Right lobe of liver (tissue), 6 donors: ENCODE results near the gene MRPL58. TPM values are rescaled to one million over a fixed set of nuclear protein-coding genes. Genes with fewer than 3 reads are reported as not detected.
"Not testable (repeated sequence)": the region's sequence is repeated elsewhere in the genome, so short reads cannot be mapped to it uniquely, and the experiment has no call there.

Source experiments
- ATAC-seq, 4 donors: fragments of 200-7000 bp; cut with Tn5 transposase; one replicate each; pipeline ENCODE4 v1.9.1; 2020; ENCODE audit warnings: mild to moderate bottlenecking in 4 of 4, moderate library complexity in 4 of 4
- DNase-seq, 3 donors: peaks; one replicate each; pipeline ENCODE4 v3.0.0-alpha.2; 2020
- H3K27ac ChIP-seq, 3 donors: fragments of 200-600 bp; one replicate each; pipeline ENCODE4 v1.8.0; 2022
- H3K27me3 ChIP-seq, 2 donors: fragments of 200-600 bp; one replicate each; pipeline ENCODE4 v1.8.0; 2022
- H3K36me3 ChIP-seq, 4 donors: fragments of 200-600 bp; sonication (generic) in 1 of 4; one replicate each; pipeline versions ENCODE4 v1.5.1 to v1.8.0; 2017 to 2022; ENCODE audit warnings: control low read depth in 1 of 4
- H3K4me1 ChIP-seq, 4 donors: fragments of 200-600 bp; sonication (generic) in 1 of 4; one replicate each; pipeline versions ENCODE4 v1.5.1 to v1.8.0; 2017 to 2022; ENCODE audit warnings: control low read depth in 1 of 4
- H3K4me3 ChIP-seq, 3 donors: fragments of 200-600 bp; one replicate each; pipeline ENCODE4 v1.8.0; 2022
- H3K9me3 ChIP-seq, 4 donors: fragments of 200-600 bp; sonication (generic) in 1 of 4; one replicate each; pipeline versions ENCODE4 v1.5.1 to v1.8.0; 2017 to 2022; ENCODE audit warnings: control low read depth in 1 of 4
- CTCF ChIP-seq, 4 donors: fragments of 200-600 bp in 3 of 4; fragments of 450-650 bp in 1 of 4; IDR thresholded peaks; one replicate each; pipeline versions ENCODE4 v1.5.1 to v1.8.0; 2016 to 2022; ENCODE audit warnings: antibody characterized with exemption in 4 of 4, mild to moderate bottlenecking in 2 of 4
- POLR2A ChIP-seq: fragments of 450-650 bp; IDR thresholded peaks from one replicate; pipeline ENCODE4 v1.6.1; 2017; ENCODE audit warnings: antibody characterized with exemption, mild to moderate bottlenecking
- WGBS: methylation state at CpG from one replicate; pipeline ENCODE4 v1.1.6; 2018; ENCODE audit warnings: low coverage, low lambda C conversion rate; ENCODE audit not compliant: insufficient coverage; ENCODE audit errors: missing lambda C conversion rate; 5-methylcytosine and 5-hydroxymethylcytosine counted together
- intact Hi-C, 2 donors: fragments of 100-400 bp; cut with DNase I; formaldehyde crosslinking; loops; one replicate each; pipeline versions ENCODE4 v1.11.2 to v1.14.1; 2022
- total RNA-seq, 6 experiments: library from RNA; depleted of rRNA in 2 of 6; stranded (reverse); fragments of >200 nt in 2 of 6; fragmentation: NEBNext Ultra II Directional in 3 of 6; extraction: Animal tissue kit (Norgen Biotek cat#: 25700) in 3 of 6; gene quantifications; one replicate each; pipeline versions ENCODE4 v1.1.0 to v1.2.4, GENCODE V29; 2016 to 2023
- donor health status: DM: no; HTN: yes; CAD: no.
- donor health status: DM: no; HTN: no; CAD: no.
- donor health status: DM: no; HTN: no; CAD: no.
- donor health status: DM: no; HTN: yes; CAD: no.
- donor health status: DM: no; HTN: yes; CAD: no.

MRPL58 gene
- total RNA-seq, 6 experiments from 2014 or later, result 23.7 to 112 (median 28.1) TPM

- Histone ChIP-seq H3K27me3 (no peaks in the 10 kb centered on the region), H3K4me1 (peaks cover 0 to 16% (median 7%) of the 10 kb centered on the region in 4 donors), H3K4me3 (peak overlapping the region; percentile 66 to 71 (median 68)), H3K36me3 (peaks cover 5 to 11% (median 8%) of the 10 kb centered on the region in 4 donors), H3K27ac (peak overlapping the region; percentile 61 to 78 (median 76)), H3K9me3 (no peaks in the 10 kb centered on the region)
- TF ChIP-seq POLR2A, result no peak
- no peak for TF ChIP-seq CTCF (IDR thresholded peaks at IDR 0.05)
- intact Hi-C loops, result no loop called here
- ATAC-seq (peak; percentile 72 to 79 (median 72)), DNase-seq (peak; percentile 83 to 88 (median 85))
- 0% methylated on average over 17 of the region's 43 CpGs for WGBS
Measured at GRCh38 chr17:75034236-75034908, 21.9 kb downstream of the MRPL58 start.

GRCh38 chr17:75036643-75037268, 24.3 kb downstream of the MRPL58 start:
- H3K27ac ChIP-seq, result peak overlapping the region in 1 of 3 donors; percentile 6
- H3K27me3 ChIP-seq, result no peaks in the 10 kb centered on the region
- H3K4me1 ChIP-seq, result peaks cover 0 to 16% (median 7%) of the 10 kb centered on the region in 4 donors
- H3K4me3 ChIP-seq, result no peak overlapping the region
- no peaks in the 10 kb centered on the region for H3K9me3 ChIP-seq
- peak in 3 of 4 donors; percentile 3 to 6 (median 4) for ATAC-seq
- H3K36me3 ChIP-seq, result peaks cover 6 to 35% (median 15%) of the 10 kb centered on the region in 4 donors
- TF ChIP-seq POLR2A (no peak), CTCF (IDR thresholded peaks at IDR 0.05) (no peak)
- DNase-seq, result peak; percentile 77 to 84 (median 78)
- intact Hi-C loops, result no loop called here
- 75% methylated on average over 22 of the region's 27 CpGs for WGBS

- H3K4me3 ChIP-seq, result no peak overlapping the region
- intact Hi-C loops, result no loop called here
- DNase-seq (no peak), ATAC-seq (no peak)
- 71% methylated on average over 3 of the region's 5 CpGs for WGBS
- peaks cover 6 to 40% (median 18%) of the 10 kb centered on the region in 4 donors for H3K36me3 ChIP-seq
- no peaks in the 10 kb centered on the region for H3K27me3 ChIP-seq
- H3K9me3 ChIP-seq, result no peaks in the 10 kb centered on the region
- TF ChIP-seq POLR2A, result no peak
- no peak for TF ChIP-seq CTCF (IDR thresholded peaks at IDR 0.05)
- no peak overlapping the region for H3K27ac ChIP-seq
- peaks cover 0 to 8% (median 0%) of the 10 kb centered on the region in 4 donors for H3K4me1 ChIP-seq
Measured at GRCh38 chr17:75039238-75039637, 26.8 kb downstream of the MRPL58 start.

- TF ChIP-seq POLR2A, result no peak
Measured at GRCh38 chr17:75041656-75042280, 29.3 kb downstream of the MRPL58 start.

GRCh38 chr17:75043789-75044188, 31.3 kb downstream of the MRPL58 start:
- 63% methylated on average over 4 of the region's 5 CpGs for WGBS
- not testable (repeated sequence) for DNase-seq, ATAC-seq, H3K9me3 ChIP-seq, H3K27ac ChIP-seq, H3K27me3 ChIP-seq, H3K4me3 ChIP-seq
- H3K4me1 ChIP-seq, result peaks cover 0 to 18% (median 8%) of the 10 kb centered on the region in 4 donors
- intact Hi-C loops, result loop anchor here in 1 of 2 donors (5.0 kb wide), 1 partner anchor 36 kb away; no protein-coding TSS in a partner anchor
- H3K36me3 ChIP-seq, result peaks cover 4 to 35% (median 15%) of the 10 kb centered on the region in 4 donors

More at GRCh38 chr17:75041656-75042280, 29.3 kb downstream of the MRPL58 start:
- intact Hi-C loops, result loop anchor here in 1 of 2 donors (5.0 kb wide), 1 partner anchor 34 kb away; no protein-coding TSS in a partner anchor
- Histone ChIP-seq H3K4me3 (no peak overlapping the region), H3K27ac (no peak overlapping the region), H3K27me3 (no peaks in the 10 kb centered on the region), H3K36me3 (peaks cover 6 to 40% (median 18%) of the 10 kb centered on the region in 4 donors), H3K9me3 (no peaks in the 10 kb centered on the region), H3K4me1 (peaks cover 0 to 7% (median 3%) of the 10 kb centered on the region in 4 donors)
- WGBS, result 29% methylated on average over 1 of the region's 12 CpGs
- no peak for DNase-seq
- ATAC-seq, result no peak
